ENCODE results near the gene FIGNL2.

GRCh38 chr12:51888316-51889215 is 40.0 kb upstream of the FIGNL2 start:
- TF ChIP-seq CTCF (IDR thresholded peaks at IDR 0.05 in 8 of 11, conservative IDR thresholded peaks at IDR 0.05 in 3 of 11), result no peak
- TF ChIP-seq POLR2AphosphoS5 (IDR thresholded peaks at IDR 0.05), result no peak

Data from spleen (tissue), 7 donors.